Measurements from ENCODE around the gene ANGPTL1. TPM values are rescaled to one million over a fixed set of nuclear protein-coding genes. Genes with fewer than 3 reads are reported as not detected.

The ANGPTL1 gene
- total and polyA plus RNA-seq, 5 donors from 2014 or later: not detected

DNA sequence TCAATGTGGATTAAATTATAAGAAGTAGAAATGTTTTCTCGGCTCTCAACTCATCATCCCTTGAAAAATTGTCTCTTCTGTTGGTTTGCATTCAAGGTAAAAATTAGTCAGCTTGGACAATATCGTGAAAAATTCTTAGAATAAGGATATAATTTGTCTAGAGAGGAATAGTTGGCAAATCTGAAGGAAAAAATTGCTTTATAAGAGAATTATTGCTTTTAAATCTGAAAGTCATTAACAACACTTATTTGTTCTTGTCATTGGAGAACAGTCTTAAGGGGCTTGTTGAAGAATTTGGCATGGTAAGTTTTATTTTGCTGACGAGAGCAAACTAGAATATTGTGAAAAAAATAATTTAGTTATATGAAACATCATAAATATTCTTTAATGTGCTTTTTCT, 26.4 kb downstream of the ANGPTL1 start:
- no peak for ATAC-seq (ENCODE audit: low read depth in 2 of 2)
- H3K9me3 Mint-ChIP-seq: peaks cover 0 to 3% (median 0%) of the 10 kb centered on the region in 7 donors
- DNase-seq: no peak
- no peaks in the 10 kb centered on the region for H3K27me3 ChIP-seq (ENCODE audit: control insufficient read depth, insufficient read depth, low read length)
- no peak overlapping the region for H3K4me3 ChIP-seq (ENCODE audit: low read depth, low read length)
- H3K27ac ChIP-seq (ENCODE audit: insufficient read depth, low read length, poor library complexity, severe bottlenecking): no peak overlapping the region
- no peak overlapping the region for H3K27ac Mint-ChIP-seq
- H3K4me1 Mint-ChIP-seq: no peaks in the 10 kb centered on the region
- H3K27me3 Mint-ChIP-seq: no peaks in the 10 kb centered on the region
- H3K9me3 ChIP-seq (ENCODE audit: control insufficient read depth in 2 of 2, low read length in 2 of 2): no peaks in the 10 kb centered on the region
- H3K4me1 ChIP-seq (ENCODE audit: control insufficient read depth, insufficient read depth, low read length, poor library complexity, severe bottlenecking): no peaks in the 10 kb centered on the region
- H3K36me3 ChIP-seq (ENCODE audit: control insufficient read depth, insufficient read depth, low read length): no peaks in the 10 kb centered on the region
- no peaks in the 10 kb centered on the region for H3K36me3 Mint-ChIP-seq
- H3K4me3 Mint-ChIP-seq: no peak overlapping the region

- Mint-ChIP-seq H3K4me1 (no peaks in the 10 kb centered on the region), H3K36me3 (peaks cover 16% of the 10 kb centered on the region), H3K27me3 (peaks cover 4% of the 10 kb centered on the region), H3K4me3 (no peak overlapping the region), H3K9me3 (peaks cover 0 to 4% (median 0%) of the 10 kb centered on the region in 7 donors), H3K27ac (no peak overlapping the region)
- Histone ChIP-seq H3K27ac (ENCODE audit: insufficient read depth, low read length, poor library complexity, severe bottlenecking) (no peak overlapping the region), H3K36me3 (ENCODE audit: control insufficient read depth, insufficient read depth, low read length) (no peaks in the 10 kb centered on the region), H3K27me3 (ENCODE audit: control insufficient read depth, insufficient read depth, low read length) (no peaks in the 10 kb centered on the region), H3K9me3 (ENCODE audit: control insufficient read depth in 2 of 2, low read length in 2 of 2) (no peaks in the 10 kb centered on the region), H3K4me1 (ENCODE audit: control insufficient read depth, insufficient read depth, low read length, poor library complexity, severe bottlenecking) (no peaks in the 10 kb centered on the region), H3K4me3 (ENCODE audit: low read depth, low read length) (no peak overlapping the region)
- DNase-seq: no peak
- ATAC-seq (ENCODE audit: low read depth in 2 of 2): no peak
Observed at GRCh38 chr1:178825167-178825566, 45.7 kb downstream of the ANGPTL1 start.

DNA sequence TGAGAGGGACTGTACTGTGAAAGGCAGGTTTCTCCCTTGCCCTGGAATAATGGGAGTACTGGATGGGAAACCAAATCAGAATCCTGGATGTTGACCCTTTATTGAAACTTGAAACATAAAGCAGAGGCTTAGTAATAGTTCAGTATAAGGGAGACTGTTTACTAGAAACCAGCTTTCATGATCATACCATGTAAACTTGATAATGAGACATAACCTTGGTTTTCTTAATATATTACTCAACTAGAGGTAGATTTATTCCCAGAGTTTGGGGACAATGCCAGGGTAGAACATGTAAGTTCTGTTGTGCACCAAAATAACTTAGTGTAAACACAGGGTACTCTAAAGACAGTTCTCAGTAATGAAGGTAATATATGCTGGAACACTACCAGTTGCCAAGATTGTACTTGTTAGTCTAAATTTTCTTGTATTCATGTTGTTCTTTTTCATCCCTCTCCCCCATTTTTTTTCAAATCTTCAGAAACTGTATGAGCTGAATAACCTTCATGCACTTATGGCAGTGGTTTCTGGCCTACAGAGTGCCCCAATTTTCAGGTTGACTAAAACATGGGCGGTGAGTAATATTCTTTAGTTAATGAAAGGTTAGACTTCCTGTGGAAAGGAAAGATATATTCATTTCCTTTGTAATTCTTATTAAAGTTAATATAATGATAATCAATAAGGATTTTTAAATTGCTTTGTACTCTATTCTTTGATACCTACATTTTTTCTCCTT, 49.6 kb downstream of the ANGPTL1 start:
- Mint-ChIP-seq H3K27ac (no peak overlapping the region), H3K4me1 (no peaks in the 10 kb centered on the region), H3K27me3 (peaks cover 4% of the 10 kb centered on the region), H3K9me3 (peaks cover 0 to 4% (median 0%) of the 10 kb centered on the region in 7 donors), H3K4me3 (no peak overlapping the region), H3K36me3 (peaks cover 16% of the 10 kb centered on the region)
- Histone ChIP-seq H3K27me3 (ENCODE audit: control insufficient read depth, insufficient read depth, low read length) (no peaks in the 10 kb centered on the region), H3K36me3 (ENCODE audit: control insufficient read depth, insufficient read depth, low read length) (no peaks in the 10 kb centered on the region), H3K4me1 (ENCODE audit: control insufficient read depth, insufficient read depth, low read length, poor library complexity, severe bottlenecking) (no peaks in the 10 kb centered on the region), H3K4me3 (ENCODE audit: low read depth, low read length) (no peak overlapping the region), H3K27ac (ENCODE audit: insufficient read depth, low read length, poor library complexity, severe bottlenecking) (no peak overlapping the region), H3K9me3 (ENCODE audit: control insufficient read depth in 2 of 2, low read length in 2 of 2) (no peaks in the 10 kb centered on the region)
- DNase-seq (peak in 1 of 3 donors; percentile 7), ATAC-seq (ENCODE audit: low read depth in 2 of 2) (no peak)

- Mint-ChIP-seq H3K27ac (no peak overlapping the region), H3K9me3 (no peaks in the 10 kb centered on the region), H3K36me3 (peaks cover 9% of the 10 kb centered on the region), H3K4me1 (no peaks in the 10 kb centered on the region), H3K4me3 (no peak overlapping the region), H3K27me3 (no peaks in the 10 kb centered on the region)
- Histone ChIP-seq H3K27ac (ENCODE audit: insufficient read depth, low read length, poor library complexity, severe bottlenecking) (no peak overlapping the region), H3K4me3 (ENCODE audit: low read depth, low read length) (no peak overlapping the region), H3K9me3 (ENCODE audit: control insufficient read depth in 2 of 2, low read length in 2 of 2) (no peaks in the 10 kb centered on the region), H3K36me3 (ENCODE audit: control insufficient read depth, insufficient read depth, low read length) (no peaks in the 10 kb centered on the region), H3K27me3 (ENCODE audit: control insufficient read depth, insufficient read depth, low read length) (no peaks in the 10 kb centered on the region), H3K4me1 (ENCODE audit: control insufficient read depth, insufficient read depth, low read length, poor library complexity, severe bottlenecking) (no peaks in the 10 kb centered on the region)
- no peak for DNase-seq
- no peak for ATAC-seq (ENCODE audit: low read depth in 2 of 2)
Observed at GRCh38 chr1:178819123-178819522, 51.8 kb downstream of the ANGPTL1 start.

GRCh38 chr1:178818416-178818815, 52.5 kb downstream of the ANGPTL1 start:
- Histone ChIP-seq H3K27me3 (ENCODE audit: control insufficient read depth, insufficient read depth, low read length) (no peaks in the 10 kb centered on the region), H3K9me3 (ENCODE audit: control insufficient read depth in 2 of 2, low read length in 2 of 2) (no peaks in the 10 kb centered on the region), H3K36me3 (ENCODE audit: control insufficient read depth, insufficient read depth, low read length) (no peaks in the 10 kb centered on the region), H3K4me1 (ENCODE audit: control insufficient read depth, insufficient read depth, low read length, poor library complexity, severe bottlenecking) (no peaks in the 10 kb centered on the region), H3K27ac (ENCODE audit: insufficient read depth, low read length, poor library complexity, severe bottlenecking) (no peak overlapping the region), H3K4me3 (ENCODE audit: low read depth, low read length) (no peak overlapping the region)
- no peak for ATAC-seq (ENCODE audit: low read depth in 2 of 2)
- no peak overlapping the region for H3K27ac Mint-ChIP-seq
- no peak for DNase-seq
- H3K9me3 Mint-ChIP-seq: no peaks in the 10 kb centered on the region
- H3K36me3 Mint-ChIP-seq: peaks cover 2% of the 10 kb centered on the region
- no peaks in the 10 kb centered on the region for H3K27me3 Mint-ChIP-seq
- H3K4me3 Mint-ChIP-seq: no peak overlapping the region
- H3K4me1 Mint-ChIP-seq: no peaks in the 10 kb centered on the region

GRCh38 chr1:178810585-178810984, 60.3 kb downstream of the ANGPTL1 start:
- Histone ChIP-seq H3K9me3 (ENCODE audit: control insufficient read depth in 2 of 2, low read length in 2 of 2) (no peaks in the 10 kb centered on the region), H3K27ac (ENCODE audit: insufficient read depth, low read length, poor library complexity, severe bottlenecking) (no peak overlapping the region), H3K36me3 (ENCODE audit: control insufficient read depth, insufficient read depth, low read length) (no peaks in the 10 kb centered on the region), H3K4me1 (ENCODE audit: control insufficient read depth, insufficient read depth, low read length, poor library complexity, severe bottlenecking) (no peaks in the 10 kb centered on the region), H3K4me3 (ENCODE audit: low read depth, low read length) (no peak overlapping the region), H3K27me3 (ENCODE audit: control insufficient read depth, insufficient read depth, low read length) (no peaks in the 10 kb centered on the region)
- ATAC-seq (ENCODE audit: low read depth in 2 of 2) (no peak), DNase-seq (no peak)
- H3K4me1 Mint-ChIP-seq: no peaks in the 10 kb centered on the region
- H3K27me3 Mint-ChIP-seq: peaks cover 23% of the 10 kb centered on the region
- H3K9me3 Mint-ChIP-seq: peaks cover 0 to 3% (median 0%) of the 10 kb centered on the region in 7 donors
- H3K36me3 Mint-ChIP-seq: no peaks in the 10 kb centered on the region
- H3K4me3 Mint-ChIP-seq: no peak overlapping the region
- H3K27ac Mint-ChIP-seq: no peak overlapping the region

DNA sequence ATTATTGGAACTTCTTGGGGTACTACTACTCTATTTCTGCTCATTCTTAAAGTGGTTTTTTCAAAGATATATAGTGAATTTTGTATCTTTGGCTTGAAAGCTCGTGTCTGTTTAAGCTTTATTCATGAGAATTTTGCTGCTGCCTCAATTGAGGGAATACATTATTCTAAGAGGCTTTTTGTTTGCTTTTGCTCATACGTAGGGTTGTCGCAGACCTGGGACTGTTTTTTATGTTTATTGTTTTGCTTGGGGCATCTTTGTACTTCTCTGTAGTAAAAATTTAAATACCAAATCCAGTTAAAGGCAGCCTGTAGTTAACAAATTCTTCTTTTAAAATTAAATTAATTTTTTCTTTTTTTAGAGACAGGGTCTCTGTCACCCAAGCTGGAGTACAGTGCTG, 62.3 kb downstream of the ANGPTL1 start:
- no peak overlapping the region for H3K4me3 Mint-ChIP-seq
- no peak overlapping the region for H3K27ac ChIP-seq (ENCODE audit: insufficient read depth, low read length, poor library complexity, severe bottlenecking)
- DNase-seq (no peak), ATAC-seq (ENCODE audit: low read depth in 2 of 2) (no peak)
- H3K9me3 Mint-ChIP-seq: peaks cover 0 to 3% (median 0%) of the 10 kb centered on the region in 7 donors
- H3K27me3 Mint-ChIP-seq: peaks cover 23% of the 10 kb centered on the region
- H3K9me3 ChIP-seq (ENCODE audit: control insufficient read depth in 2 of 2, low read length in 2 of 2): no peaks in the 10 kb centered on the region
- H3K36me3 ChIP-seq (ENCODE audit: control insufficient read depth, insufficient read depth, low read length): no peaks in the 10 kb centered on the region
- no peaks in the 10 kb centered on the region for H3K4me1 ChIP-seq (ENCODE audit: control insufficient read depth, insufficient read depth, low read length, poor library complexity, severe bottlenecking)
- H3K27ac Mint-ChIP-seq: no peak overlapping the region
- no peak overlapping the region for H3K4me3 ChIP-seq (ENCODE audit: low read depth, low read length)
- no peaks in the 10 kb centered on the region for H3K27me3 ChIP-seq (ENCODE audit: control insufficient read depth, insufficient read depth, low read length)
- no peaks in the 10 kb centered on the region for H3K4me1 Mint-ChIP-seq
- no peaks in the 10 kb centered on the region for H3K36me3 Mint-ChIP-seq

- no peak for ATAC-seq (ENCODE audit: low read depth in 2 of 2)
- Histone ChIP-seq H3K27me3 (ENCODE audit: control insufficient read depth, insufficient read depth, low read length) (no peaks in the 10 kb centered on the region), H3K27ac (ENCODE audit: insufficient read depth, low read length, poor library complexity, severe bottlenecking) (no peak overlapping the region), H3K9me3 (ENCODE audit: control insufficient read depth in 2 of 2, low read length in 2 of 2) (no peaks in the 10 kb centered on the region), H3K36me3 (ENCODE audit: control insufficient read depth, insufficient read depth, low read length) (no peaks in the 10 kb centered on the region), H3K4me3 (ENCODE audit: low read depth, low read length) (no peak overlapping the region), H3K4me1 (ENCODE audit: control insufficient read depth, insufficient read depth, low read length, poor library complexity, severe bottlenecking) (no peaks in the 10 kb centered on the region)
- Mint-ChIP-seq H3K36me3 (no peaks in the 10 kb centered on the region), H3K4me1 (no peaks in the 10 kb centered on the region), H3K9me3 (peaks cover 0 to 3% (median 0%) of the 10 kb centered on the region in 7 donors), H3K4me3 (no peak overlapping the region), H3K27me3 (peaks cover 23% of the 10 kb centered on the region), H3K27ac (no peak overlapping the region)
- no peak for DNase-seq
Observed at GRCh38 chr1:178806665-178807300, 64.1 kb downstream of the ANGPTL1 start.
